Calu3 (cell line): ENCODE results near the gene PRKG2. TPM values are rescaled to one million over a fixed set of nuclear protein-coding genes. Genes with fewer than 3 reads are reported as not detected.

Experiments used
- BruUV-seq: library from RNA; stranded (reverse); fragments of 400-500 nt; replicated peaks from 2 replicates; lab custom pipeline; 2021; lab: Mats Ljungman, UMichigan
- CTCF ChIA-PET: fragments of 300-600 bp; sonication (Branson Sonifier 250); formaldehyde crosslinking; loops from one replicate; lab custom pipeline; 2022; ENCODE audit warnings: antibody characterized with exemption; lab: Charles Lee
- DNase-seq: peaks from one replicate; pipeline ENCODE4 v3.0.0; 2022
- H3K27ac Mint-ChIP-seq: one replicate; pipeline ENCODE4 v1.8.0; 2022; ENCODE audit warnings: mixed read lengths; ENCODE audit not compliant: unreplicated experiment
- H3K27me3 Mint-ChIP-seq: one replicate; pipeline ENCODE4 v1.8.0; 2022; ENCODE audit warnings: mixed read lengths; ENCODE audit not compliant: unreplicated experiment
- H3K36me3 Mint-ChIP-seq: one replicate; pipeline ENCODE4 v1.8.0; 2022; ENCODE audit warnings: mild to moderate bottlenecking, moderate library complexity, mixed read lengths; ENCODE audit not compliant: insufficient read depth, unreplicated experiment
- H3K4me1 Mint-ChIP-seq: one replicate; pipeline ENCODE4 v1.8.0; 2022; ENCODE audit warnings: mild to moderate bottlenecking, low read depth, mixed read lengths; ENCODE audit not compliant: unreplicated experiment
- H3K4me3 Mint-ChIP-seq: one replicate; pipeline ENCODE4 v1.8.0; 2022; ENCODE audit warnings: mild to moderate bottlenecking, low read depth, moderate library complexity, mixed read lengths; ENCODE audit not compliant: unreplicated experiment
- H3K9me3 Mint-ChIP-seq: one replicate; pipeline ENCODE4 v1.8.0; 2022; ENCODE audit warnings: low read depth, mixed read lengths; ENCODE audit not compliant: unreplicated experiment
- intact Hi-C: fragments of 100-400 bp; cut with micrococcal nuclease; formaldehyde crosslinking; loops from one replicate; pipeline ENCODE4 v1.10.0; 2022; ENCODE audit not compliant: unreplicated experiment
- total RNA-seq: library from RNA; stranded (reverse); gene quantifications from 2 replicates; pipeline ENCODE4 v1.2.3, GENCODE V29; 2022
- TF ChIP-seq, protein P1 (sequence below): fragments of 200-600 bp; IDR thresholded peaks from one replicate; pipeline ENCODE4 v1.8.0; 2022; ENCODE audit warnings: antibody characterized with exemption; ENCODE audit not compliant: unreplicated experiment

PRKG2 gene
- total RNA-seq, 1 experiment from 2014 or later: 0.76 TPM

DNA sequence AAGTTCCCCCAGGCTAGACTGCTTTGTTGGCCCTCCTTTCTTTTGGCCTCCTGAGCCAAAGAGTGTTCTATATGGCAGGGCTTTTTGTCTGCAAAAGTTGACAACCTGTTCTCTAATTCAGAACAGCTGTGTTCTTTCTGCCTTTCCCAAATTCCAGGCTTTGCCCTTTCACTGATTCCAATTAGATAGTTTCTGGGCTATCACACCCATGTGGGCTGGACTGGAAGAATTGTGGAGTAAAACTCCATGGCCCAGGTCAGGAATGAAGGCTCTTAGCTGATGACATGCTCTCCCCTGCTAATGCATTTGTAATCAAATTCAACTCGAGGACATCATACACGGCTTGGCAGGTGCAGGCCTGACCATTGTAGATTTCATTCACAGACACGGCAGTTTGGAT is 165.1 kb downstream of the PRKG2 start:
- H3K4me3 Mint-ChIP-seq: no peak overlapping the region
- BruUV-seq: no TSS peak
- no peaks in the 10 kb centered on the region for H3K36me3 Mint-ChIP-seq
- TF ChIP-seq, protein P1, sequence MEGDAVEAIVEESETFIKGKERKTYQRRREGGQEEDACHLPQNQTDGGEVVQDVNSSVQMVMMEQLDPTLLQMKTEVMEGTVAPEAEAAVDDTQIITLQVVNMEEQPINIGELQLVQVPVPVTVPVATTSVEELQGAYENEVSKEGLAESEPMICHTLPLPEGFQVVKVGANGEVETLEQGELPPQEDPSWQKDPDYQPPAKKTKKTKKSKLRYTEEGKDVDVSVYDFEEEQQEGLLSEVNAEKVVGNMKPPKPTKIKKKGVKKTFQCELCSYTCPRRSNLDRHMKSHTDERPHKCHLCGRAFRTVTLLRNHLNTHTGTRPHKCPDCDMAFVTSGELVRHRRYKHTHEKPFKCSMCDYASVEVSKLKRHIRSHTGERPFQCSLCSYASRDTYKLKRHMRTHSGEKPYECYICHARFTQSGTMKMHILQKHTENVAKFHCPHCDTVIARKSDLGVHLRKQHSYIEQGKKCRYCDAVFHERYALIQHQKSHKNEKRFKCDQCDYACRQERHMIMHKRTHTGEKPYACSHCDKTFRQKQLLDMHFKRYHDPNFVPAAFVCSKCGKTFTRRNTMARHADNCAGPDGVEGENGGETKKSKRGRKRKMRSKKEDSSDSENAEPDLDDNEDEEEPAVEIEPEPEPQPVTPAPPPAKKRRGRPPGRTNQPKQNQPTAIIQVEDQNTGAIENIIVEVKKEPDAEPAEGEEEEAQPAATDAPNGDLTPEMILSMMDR: no peak
- CTCF ChIA-PET: interaction anchor here (0.7 kb wide), 1 partner anchor 144 kb away, joined by 3 read pairs; no protein-coding TSS in a partner anchor
- H3K27me3 Mint-ChIP-seq: no peaks in the 10 kb centered on the region
- H3K9me3 Mint-ChIP-seq: no peaks in the 10 kb centered on the region
- intact Hi-C loops: loop anchor here (5.0 kb wide), 1 partner anchor 828 kb away; no protein-coding TSS in a partner anchor
- no peaks in the 10 kb centered on the region for H3K4me1 Mint-ChIP-seq
- DNase-seq: no peak
- H3K27ac Mint-ChIP-seq: no peak overlapping the region

DNA sequence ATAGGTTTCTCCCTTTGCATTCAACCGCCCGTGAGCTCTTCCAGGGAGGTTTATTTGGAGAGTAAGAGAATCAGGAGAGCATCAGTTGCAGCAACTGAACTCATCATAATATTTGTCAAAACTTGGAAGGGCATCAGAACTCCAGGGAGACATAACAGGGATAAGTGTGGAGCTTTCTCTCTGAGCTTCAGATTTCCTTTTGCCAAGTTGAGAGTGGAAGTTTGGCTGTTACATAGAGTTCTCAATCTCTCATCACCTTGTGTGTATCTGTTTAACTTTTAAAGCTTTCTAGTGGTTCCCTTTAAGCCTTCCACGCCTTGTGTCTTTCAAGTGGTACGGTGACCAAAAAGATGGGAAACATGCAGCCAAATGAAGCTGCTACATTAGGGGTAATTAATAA is 165.7 kb downstream of the PRKG2 start:
- no peak for DNase-seq
- TF ChIP-seq, protein P1: no peak
- Mint-ChIP-seq H3K9me3 (no peaks in the 10 kb centered on the region), H3K27ac (no peak overlapping the region), H3K4me1 (no peaks in the 10 kb centered on the region), H3K4me3 (no peak overlapping the region), H3K36me3 (no peaks in the 10 kb centered on the region), H3K27me3 (no peaks in the 10 kb centered on the region)
- BruUV-seq: no TSS peak
- CTCF ChIA-PET: no interaction called here
- intact Hi-C loops: no loop called here

DNA sequence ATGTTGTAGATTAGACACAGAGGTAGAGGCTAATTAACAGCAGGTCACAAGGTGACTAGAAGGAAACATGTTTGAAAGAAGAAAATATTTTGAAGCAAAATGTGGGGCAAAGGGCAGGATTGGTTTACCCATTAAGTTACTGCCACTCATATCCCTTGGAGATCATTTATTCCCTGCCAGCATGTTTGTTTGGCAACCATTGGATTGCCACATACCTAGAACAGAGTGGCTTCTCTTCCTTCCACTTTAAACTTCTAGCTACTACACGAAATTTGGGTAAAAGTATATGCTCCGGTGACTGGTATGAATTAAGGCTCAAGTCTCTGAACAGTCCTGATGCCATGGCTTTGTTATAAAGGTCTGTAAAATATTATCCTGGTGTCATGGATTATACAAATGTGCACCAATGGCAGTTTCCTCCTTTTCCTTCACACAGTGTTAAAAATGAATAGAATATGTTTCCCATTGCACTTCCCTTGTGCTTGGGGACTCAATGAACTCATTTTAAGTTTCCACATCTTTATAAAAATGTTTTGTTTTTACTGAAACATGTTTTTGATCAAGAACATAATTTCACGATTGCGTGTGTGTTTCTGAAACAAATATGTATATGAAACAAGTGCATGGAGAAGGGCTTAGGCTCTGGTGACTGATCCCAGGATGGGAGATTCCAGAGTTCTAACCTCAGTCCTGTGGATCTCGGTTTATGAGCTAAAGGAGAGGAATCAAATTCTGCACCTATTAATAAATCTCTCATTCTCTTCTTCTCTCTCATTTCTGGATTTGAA is 172.2 kb downstream of the PRKG2 start:
- intact Hi-C loops: loop anchor here (5.0 kb wide), 3 partner anchors 50 to 580 kb away; no protein-coding TSS in a partner anchor
- peaks cover 18% of the 10 kb centered on the region for H3K4me1 Mint-ChIP-seq
- no peak for DNase-seq
- H3K27ac Mint-ChIP-seq: no peak overlapping the region
- no peak overlapping the region for H3K4me3 Mint-ChIP-seq
- no peaks in the 10 kb centered on the region for H3K9me3 Mint-ChIP-seq
- CTCF ChIA-PET: no interaction called here
- H3K36me3 Mint-ChIP-seq: no peaks in the 10 kb centered on the region
- TF ChIP-seq, protein P1: no peak
- no TSS peak for BruUV-seq
- H3K27me3 Mint-ChIP-seq: no peaks in the 10 kb centered on the region

DNA sequence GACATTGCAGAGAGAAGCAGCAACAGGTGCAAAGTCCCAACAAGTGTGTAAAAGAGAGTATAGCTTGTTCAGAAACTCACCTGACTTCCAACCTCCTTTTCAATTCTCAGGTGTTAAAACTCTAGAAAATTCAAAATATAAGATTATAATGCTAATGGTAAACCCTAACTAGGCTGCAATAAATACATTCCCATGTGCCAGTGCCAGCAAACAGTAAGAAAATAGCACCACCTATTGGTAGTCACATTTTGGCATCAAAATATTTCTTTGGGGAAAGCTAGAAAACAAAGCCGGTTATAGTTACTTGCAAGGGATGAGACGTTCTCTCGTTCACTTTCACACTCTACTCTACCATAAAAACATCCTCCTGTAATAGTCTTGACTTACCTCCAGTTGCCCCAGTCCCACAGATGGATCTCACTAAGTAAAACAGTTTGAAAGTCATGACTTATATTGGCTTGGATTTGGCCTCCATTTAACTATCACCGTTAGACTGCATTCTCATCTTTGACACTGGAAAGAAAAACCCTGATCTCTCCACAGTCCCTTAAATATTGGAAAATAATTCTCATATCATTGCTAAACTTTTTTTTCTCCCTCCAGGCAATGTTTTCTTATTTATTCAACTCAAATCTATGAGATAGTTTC is 174.9 kb downstream of the PRKG2 start:
- DNase-seq: no peak
- peaks cover 18% of the 10 kb centered on the region for H3K4me1 Mint-ChIP-seq
- H3K27ac Mint-ChIP-seq: peak overlapping the region; percentile 28
- intact Hi-C loops: loop anchor here (1.0 to 5.0 kb wide), 5 partner anchors 48 to 678 kb away; no protein-coding TSS in a partner anchor
- H3K9me3 Mint-ChIP-seq: no peaks in the 10 kb centered on the region
- no peaks in the 10 kb centered on the region for H3K27me3 Mint-ChIP-seq
- CTCF ChIA-PET: interaction anchor here (1.0 to 2.0 kb wide), 6 partner anchors 10 to 678 kb away, joined by 3 to 26 read pairs (median 6); partner anchors contain the start of gene BMP3
- no peaks in the 10 kb centered on the region for H3K36me3 Mint-ChIP-seq
- H3K4me3 Mint-ChIP-seq: no peak overlapping the region
- BruUV-seq: no TSS peak
- TF ChIP-seq, protein P1: peak; percentile 26
